Activated CD4-positive, CD25-positive, alpha-beta regulatory T cell treated with anti-CD3 and anti-CD28 coated beads, Interleukin-2, amount 50 U/mL, for 24 hours (primary cell): ENCODE results near the gene ITPR3.
A peak's percentile ranks its signal among the peaks of the same experiment; 100 is the strongest.

Experiments used
- ATAC-seq, 2 donors: fragments of 150-1000 bp; cut with Tn5 transposase; one replicate each; pipeline ENCODE4 v1.10.0; 2021; ENCODE audit warnings: mild to moderate bottlenecking in 1 of 2, moderate library complexity in 1 of 2

ITPR3 gene

GRCh38 chr6:33688451-33689147 lies 67.5 kb downstream of the ITPR3 start:
- ATAC-seq = no peak

GRCh38 chr6:33689148-33689494 lies 68.0 kb downstream of the ITPR3 start:
- no peak for ATAC-seq

- no peak for ATAC-seq
These were observed 68.8 kb downstream of the ITPR3 start for GRCh38 chr6:33689879-33690278.

- ATAC-seq = no peak
These were observed 69.6 kb downstream of the ITPR3 start for GRCh38 chr6:33690766-33691165.

- no peak for ATAC-seq
These were observed 70.4 kb downstream of the ITPR3 start for GRCh38 chr6:33691456-33692077.

GRCh38 chr6:33692078-33692759 lies 71.1 kb downstream of the ITPR3 start:
- ATAC-seq = no peak

GRCh38 chr6:33692760-33693158 lies 71.6 kb downstream of the ITPR3 start:
- ATAC-seq = peak; percentile 33 to 50

- ATAC-seq = no peak
These were observed 72.3 kb downstream of the ITPR3 start for GRCh38 chr6:33693186-33694105.

GRCh38 chr6:33694401-33694931 lies 73.3 kb downstream of the ITPR3 start:
- ATAC-seq = peak; percentile 87 to 89

- ATAC-seq = no peak
These were observed 73.9 kb downstream of the ITPR3 start for GRCh38 chr6:33694977-33695376.

- ATAC-seq = no peak
These were observed 74.3 kb downstream of the ITPR3 start for GRCh38 chr6:33695451-33695887.

GRCh38 chr6:33696076-33696475 lies 75.0 kb downstream of the ITPR3 start:
- ATAC-seq = no peak

GRCh38 chr6:33696548-33697518 lies 75.7 kb downstream of the ITPR3 start:
- ATAC-seq = no peak

- no peak for ATAC-seq
These were observed 76.7 kb downstream of the ITPR3 start for GRCh38 chr6:33697845-33698244.

GRCh38 chr6:33698494-33698893 lies 77.4 kb downstream of the ITPR3 start:
- no peak for ATAC-seq

- ATAC-seq = no peak
These were observed 78.0 kb downstream of the ITPR3 start for GRCh38 chr6:33699131-33699530.

GRCh38 chr6:33699739-33700138 lies 78.6 kb downstream of the ITPR3 start:
- no peak for ATAC-seq

- peak; percentile 80 for ATAC-seq
These were observed 79.4 kb downstream of the ITPR3 start for GRCh38 chr6:33700391-33701050.

- peak in 1 of 2 donors; percentile 71 for ATAC-seq
These were observed 81.3 kb downstream of the ITPR3 start for GRCh38 chr6:33702345-33702977.
